Uterus (tissue), 2 donors: ENCODE measurements around the gene ACAD11.

Experiments used
- CTCF ChIP-seq, 4 experiments: fragments of 200-600 bp in 2 of 4; fragments of 450-650 bp in 2 of 4; sonication (generic) in 2 of 4; IDR thresholded peaks; one replicate each; pipeline ENCODE4 v1.5.1; 2016 to 2019; ENCODE audit warnings: antibody characterized with exemption in 4 of 4, mild to moderate bottlenecking in 2 of 4, moderate library complexity in 1 of 4
- POLR2A ChIP-seq, 2 donors: fragments of 450-650 bp; IDR thresholded peaks; one replicate each; pipeline ENCODE4 v1.6.1; 2016; ENCODE audit warnings: antibody characterized with exemption in 2 of 2, mild to moderate bottlenecking in 1 of 2, moderate library complexity in 1 of 2

DNA sequence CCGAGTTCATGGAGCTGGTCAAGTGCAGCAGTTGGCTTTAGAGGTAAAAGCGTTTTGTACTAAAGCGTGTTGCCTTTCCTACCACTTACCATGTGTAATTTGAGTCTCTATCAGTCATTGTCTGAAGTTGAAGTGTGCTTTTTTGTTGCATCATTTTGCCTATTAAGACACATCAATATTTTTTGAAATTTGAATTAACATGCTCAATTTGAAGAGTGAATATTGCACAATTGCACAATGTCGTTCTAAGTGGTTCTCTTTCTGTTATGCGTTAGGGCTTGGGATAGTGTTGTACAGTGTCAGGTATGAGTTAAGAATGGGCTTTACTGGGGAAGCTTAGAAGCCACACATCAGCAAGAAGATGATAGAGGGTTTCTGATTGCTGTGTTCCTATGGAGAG lies 146.6 kb downstream of the ACAD11 start:
- TF ChIP-seq CTCF (IDR thresholded peaks at IDR 0.05): no peak
- no peak for TF ChIP-seq POLR2A (IDR thresholded peaks at IDR 0.05)
